HG02610 (cell line): Measurements from ENCODE around the gene TFPI.

Experiments
- ATAC-seq: cut with Tn5 transposase; IDR thresholded peaks from one replicate; pipeline ENCODE4 v1.9.1; 2021; ENCODE audit warnings: mild to moderate bottlenecking, moderate library complexity; ENCODE audit not compliant: unreplicated experiment

Gene TFPI

DNA sequence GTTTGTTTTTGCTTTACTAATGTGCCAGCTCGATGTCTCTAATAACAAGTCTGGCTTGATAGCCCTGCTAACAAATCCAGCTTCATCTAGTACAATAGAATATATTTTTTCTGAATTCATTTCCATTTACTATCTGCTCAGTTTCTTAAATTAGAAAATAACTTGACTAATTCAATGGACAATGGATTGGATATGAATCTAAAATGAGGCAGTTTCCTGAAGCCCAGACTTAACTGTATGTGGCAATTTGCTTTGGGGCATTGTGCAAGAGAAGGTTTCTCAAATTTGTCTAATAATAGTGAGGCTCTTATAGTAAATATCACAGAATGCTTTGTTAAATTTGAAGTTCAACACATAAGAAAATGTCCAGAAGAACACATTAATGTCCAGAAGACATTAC lies 132.0 kb downstream of the TFPI start:
- no peak for ATAC-seq

DNA sequence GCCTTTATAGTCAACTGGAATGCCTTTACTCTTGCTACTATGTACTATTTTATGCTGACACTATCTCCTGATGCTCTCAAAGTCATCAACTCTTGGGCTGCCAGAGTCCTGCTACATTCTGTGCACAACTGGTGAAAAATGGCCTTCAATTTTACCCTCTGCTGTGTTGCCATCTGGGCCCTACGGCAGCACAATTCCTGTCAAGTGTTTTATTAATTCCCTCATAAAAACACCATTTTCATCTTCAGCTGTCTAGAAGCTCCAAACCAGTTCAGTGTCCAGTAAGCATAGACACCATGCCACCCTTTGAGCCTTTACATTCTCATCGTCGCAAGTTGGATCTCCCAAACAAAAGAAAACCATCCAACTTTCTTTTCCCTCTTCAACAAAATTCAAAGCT lies 132.7 kb downstream of the TFPI start:
- no peak for ATAC-seq

DNA sequence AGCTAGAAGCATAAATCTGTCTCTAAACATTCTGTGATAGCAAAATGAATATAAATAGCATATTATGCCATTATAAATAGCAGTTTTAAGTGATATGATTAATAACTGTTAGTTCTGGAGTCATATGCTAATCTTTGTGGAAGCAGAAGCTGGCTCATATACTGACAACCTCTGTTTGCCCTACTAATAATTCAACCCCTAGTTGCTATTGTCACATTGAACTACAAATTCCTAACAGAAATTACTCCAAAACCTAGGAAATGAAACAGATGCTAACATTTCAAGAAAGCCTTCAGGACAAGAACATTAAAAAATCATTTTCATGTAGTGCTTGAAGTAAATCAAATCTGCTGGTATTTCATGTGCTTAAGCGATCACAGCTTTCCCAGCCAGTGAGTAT lies 134.4 kb downstream of the TFPI start:
- no peak for ATAC-seq

DNA sequence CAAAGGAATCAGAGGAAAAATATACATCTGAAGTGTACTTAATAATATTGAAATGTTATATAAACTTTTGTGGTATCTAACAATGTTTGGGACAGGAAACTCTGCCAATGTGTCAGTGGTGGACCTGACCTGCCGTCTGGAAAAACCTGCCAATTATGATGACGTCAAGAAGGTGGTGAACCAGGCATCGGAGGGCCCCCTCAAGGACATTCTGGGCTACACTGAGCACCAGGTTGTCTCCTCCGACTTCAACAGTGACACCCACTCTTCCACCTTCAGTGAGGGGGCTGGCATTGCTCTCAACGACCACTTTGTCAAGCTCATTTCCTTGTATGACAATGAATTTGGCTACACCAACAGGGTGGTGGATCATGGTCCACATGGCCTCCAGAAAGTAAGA lies 138.8 kb downstream of the TFPI start:
- ATAC-seq = no peak
